Measurements from ENCODE around the gene DCTPP1.
A peak's percentile ranks its signal among the peaks of the same experiment; 100 is the strongest.
"Not testable (repeated sequence)": the region's sequence is repeated elsewhere in the genome, so short reads cannot be mapped to it uniquely, and the experiment has no call there.

Gene DCTPP1

DNA sequence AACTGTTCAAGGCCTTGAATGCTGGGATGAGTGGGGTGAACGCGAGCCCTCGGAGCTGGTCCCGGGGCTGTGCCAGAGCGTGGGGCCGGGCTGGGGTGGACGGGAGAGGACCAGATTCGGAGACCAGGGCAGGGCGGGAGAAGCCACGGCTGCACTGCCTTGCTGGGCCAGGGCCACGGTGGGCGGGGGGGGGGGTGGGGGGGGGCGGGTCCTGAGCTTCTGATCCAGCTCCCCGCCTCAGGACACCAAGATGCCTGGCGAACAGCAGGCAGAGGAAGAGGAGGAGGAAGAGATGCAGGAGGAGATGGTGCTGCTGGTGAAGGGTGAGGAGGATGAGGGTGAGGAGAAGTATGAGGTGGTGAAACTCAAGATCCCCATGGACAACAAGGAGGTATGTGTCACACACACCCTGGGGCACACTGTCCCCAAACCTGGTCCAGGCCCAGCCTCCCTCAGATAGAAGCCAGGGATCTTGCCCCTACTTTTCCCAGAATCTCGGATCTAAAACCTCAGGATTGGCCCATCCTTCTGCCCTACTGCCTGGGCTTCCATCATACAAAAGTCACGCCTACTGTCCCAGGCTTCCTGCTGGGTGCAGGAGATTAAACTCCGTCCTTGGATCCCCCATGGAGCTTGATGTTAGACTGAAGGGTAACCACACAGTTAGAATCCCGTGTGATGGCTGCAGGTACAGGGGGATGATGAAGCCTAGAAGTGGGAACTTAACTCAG, 21.9 kb downstream of the DCTPP1 start:
- H3K27me3 ChIP-seq (ENCODE audit: insufficient read depth, low read length): no peaks in the 10 kb centered on the region
- H3K4me1 ChIP-seq (ENCODE audit: insufficient read depth, low read length): peaks cover 8% of the 10 kb centered on the region; the same call in 1 of the 2 replicates
- H3K9ac ChIP-seq (ENCODE audit: low read depth, low read length): peak overlapping the region; percentile 69
- no peaks in the 10 kb centered on the region for H3K9me3 ChIP-seq (ENCODE audit: insufficient read depth, low read depth, low read length)
- peaks cover 28% of the 10 kb centered on the region for H3K36me3 ChIP-seq (ENCODE audit: insufficient read depth, low read depth, low read length)
- no peak overlapping the region for H3K27ac ChIP-seq (ENCODE audit: low read length)
- peak overlapping the region; percentile 70 for H3K4me3 ChIP-seq (ENCODE audit: low read length)

- Histone ChIP-seq H3K27ac (ENCODE audit: low read length) (no peak within 1 kb of the TSS), H3K4me1 (ENCODE audit: insufficient read depth, low read length) (peaks cover 8% of the 10 kb centered on the region; the same call in 1 of the 2 replicates)
These were observed 22.6 kb downstream of the DCTPP1 start, which contains the start of gene ZNF771 for GRCh38 chr16:30407102-30407803. TSS of gene ZNF771 (plus strand) at chr16:30407606. CDS start at chr16:30408054, 448 bp downstream.

DNA sequence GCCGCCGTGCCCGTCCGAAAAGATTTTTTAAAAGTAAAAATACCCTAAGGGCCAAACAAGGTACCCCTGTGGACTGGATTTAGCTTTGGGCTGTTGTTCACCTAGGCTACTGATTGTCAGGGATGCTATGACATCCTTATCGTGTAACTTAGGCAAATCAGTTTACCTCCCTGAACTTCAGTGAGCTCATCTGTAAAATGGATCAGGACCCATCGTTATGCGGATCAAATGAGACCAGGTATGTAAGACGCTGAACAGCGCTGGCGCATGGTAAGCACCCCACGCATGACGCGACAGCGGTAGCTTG, 23.1 kb downstream of the DCTPP1 start:
- Histone ChIP-seq H3K4me1 (ENCODE audit: insufficient read depth, low read length) (peaks cover 8% of the 10 kb centered on the region; the same call in 1 of the 2 replicates), H3K27me3 (ENCODE audit: insufficient read depth, low read length) (no peaks in the 10 kb centered on the region), H3K9me3 (ENCODE audit: insufficient read depth, low read depth, low read length) (no peaks in the 10 kb centered on the region), H3K27ac (ENCODE audit: low read length) (no peak overlapping the region), H3K9ac (ENCODE audit: low read depth, low read length) (peak overlapping the region; percentile 69; the same call in 1 of the 2 replicates), H3K4me3 (ENCODE audit: low read length) (peak overlapping the region; percentile 70), H3K36me3 (ENCODE audit: insufficient read depth, low read depth, low read length) (peaks cover 16% of the 10 kb centered on the region)

More at GRCh38 chr16:30407102-30407803, 22.6 kb downstream of the DCTPP1 start, which contains the start of gene ZNF771:
- Histone ChIP-seq H3K9ac (ENCODE audit: low read depth, low read length) (peak within 1 kb of the TSS; percentile 69), H3K4me3 (ENCODE audit: low read length) (peak within 1 kb of the TSS; percentile 70), H3K9me3 (ENCODE audit: insufficient read depth, low read depth, low read length) (no peaks in the 10 kb centered on the region), H3K36me3 (ENCODE audit: insufficient read depth, low read depth, low read length) (peaks cover 21% of the 10 kb centered on the region), H3K27me3 (ENCODE audit: insufficient read depth, low read length) (no peaks in the 10 kb centered on the region)

DNA sequence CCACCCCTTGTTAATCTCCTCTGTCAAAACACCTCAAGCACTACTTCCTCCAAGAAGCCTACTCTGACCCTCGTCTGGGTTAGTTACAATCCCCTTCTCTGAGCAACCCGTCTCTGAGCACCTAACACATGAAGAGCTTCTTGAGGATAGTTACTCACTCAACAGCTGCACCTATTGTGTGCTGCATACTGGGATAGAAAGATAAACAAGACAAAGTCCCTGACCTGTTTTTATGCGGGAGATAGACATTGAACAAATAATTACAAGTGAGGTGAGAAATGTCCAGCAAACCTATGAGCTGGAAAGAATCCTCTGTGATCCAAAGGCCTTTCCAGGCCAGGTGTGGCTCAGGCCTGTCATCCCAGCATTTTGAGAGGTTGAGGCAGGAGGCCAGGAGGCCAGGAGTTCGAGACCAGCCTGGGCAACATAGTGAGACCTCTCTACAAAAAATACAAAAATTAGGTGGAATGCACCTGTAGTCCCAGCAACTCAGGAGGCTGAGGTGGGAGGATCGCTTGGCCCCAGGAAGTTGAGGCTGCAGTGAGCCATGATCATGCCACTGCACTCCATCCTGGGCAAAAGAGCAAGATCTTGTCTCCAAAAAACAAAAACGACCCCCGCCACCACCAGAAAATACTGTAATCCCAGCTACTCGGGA, 27.9 kb downstream of the DCTPP1 start:
- no peak overlapping the region for H3K27ac ChIP-seq (ENCODE audit: low read length)
- H3K4me3 ChIP-seq (ENCODE audit: low read length): no peak overlapping the region
- peaks cover 24% of the 10 kb centered on the region for H3K36me3 ChIP-seq (ENCODE audit: insufficient read depth, low read depth, low read length)
- H3K27me3 ChIP-seq (ENCODE audit: insufficient read depth, low read length): no peaks in the 10 kb centered on the region
- H3K9me3 ChIP-seq (ENCODE audit: insufficient read depth, low read depth, low read length): no peaks in the 10 kb centered on the region
- no peak overlapping the region for H3K9ac ChIP-seq (ENCODE audit: low read depth, low read length)
- peaks cover 2% of the 10 kb centered on the region; the same call in 1 of the 2 replicates for H3K4me1 ChIP-seq (ENCODE audit: insufficient read depth, low read length)

DNA sequence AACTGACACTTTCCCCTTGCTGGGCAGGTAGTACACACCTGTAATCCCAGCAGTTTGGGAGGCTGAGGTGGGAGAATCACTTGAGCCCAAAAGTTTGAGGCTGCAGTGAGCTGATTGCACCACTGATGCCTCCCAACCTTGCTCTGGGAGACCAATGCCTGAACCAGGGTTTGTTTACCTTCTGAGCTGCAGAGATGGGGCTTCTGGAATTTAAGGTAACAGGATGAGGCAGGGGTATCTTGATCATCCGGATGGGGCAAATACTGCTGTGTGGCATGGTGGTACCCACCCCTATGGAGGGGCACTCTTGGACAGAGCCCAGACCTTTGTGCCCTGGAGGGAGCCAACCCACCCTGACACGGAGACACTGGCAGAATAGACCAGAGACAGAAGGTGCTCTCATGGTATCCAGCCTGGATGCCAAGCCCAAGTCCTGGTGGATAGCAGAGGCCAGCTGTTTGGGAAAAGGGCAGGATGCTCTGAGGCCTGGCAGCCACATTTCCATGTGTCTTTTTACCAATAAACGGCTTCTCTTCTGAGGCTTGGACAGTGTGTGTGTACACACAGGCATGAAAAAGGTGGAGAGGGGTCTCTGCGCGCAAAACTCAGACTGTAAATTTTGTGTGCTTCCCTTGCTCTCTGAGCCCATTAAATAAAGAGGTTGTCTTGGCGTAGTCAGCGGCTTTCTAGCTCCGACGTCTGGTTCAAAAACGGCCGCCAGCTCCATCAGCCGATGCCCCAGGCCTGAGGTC, 30.2 kb downstream of the DCTPP1 start:
- Histone ChIP-seq H3K4me3 (ENCODE audit: low read length) (peak overlapping the region; percentile 61), H3K36me3 (ENCODE audit: insufficient read depth, low read depth, low read length) (peaks cover 33% of the 10 kb centered on the region), H3K9me3 (ENCODE audit: insufficient read depth, low read depth, low read length) (no peaks in the 10 kb centered on the region), H3K27ac (ENCODE audit: low read length) (no peak overlapping the region), H3K4me1 (ENCODE audit: insufficient read depth, low read length) (no peaks in the 10 kb centered on the region; the same call in 1 of the 2 replicates), H3K9ac (ENCODE audit: low read depth, low read length) (peak overlapping the region; percentile 82; the same call in 1 of the 2 replicates), H3K27me3 (ENCODE audit: insufficient read depth, low read length) (no peaks in the 10 kb centered on the region)

GRCh38 chr16:30398661-30399434, 31.0 kb downstream of the DCTPP1 start:
- Histone ChIP-seq H3K9ac (ENCODE audit: low read depth, low read length) (peak overlapping the region; percentile 82; the same call in 1 of the 2 replicates), H3K4me1 (ENCODE audit: insufficient read depth, low read length) (peaks cover 3% of the 10 kb centered on the region; the same call in 1 of the 2 replicates), H3K27me3 (ENCODE audit: insufficient read depth, low read length) (no peaks in the 10 kb centered on the region), H3K4me3 (ENCODE audit: low read length) (no peak overlapping the region; the same call in 1 of the 2 replicates), H3K36me3 (ENCODE audit: insufficient read depth, low read depth, low read length) (peaks cover 33% of the 10 kb centered on the region), H3K27ac (ENCODE audit: low read length) (no peak overlapping the region), H3K9me3 (ENCODE audit: insufficient read depth, low read depth, low read length) (no peaks in the 10 kb centered on the region)

GRCh38 chr16:30397776-30398660, 31.8 kb downstream of the DCTPP1 start:
- no peak overlapping the region for H3K4me3 ChIP-seq (ENCODE audit: low read length)
- peaks cover 3% of the 10 kb centered on the region; the same call in 1 of the 2 replicates for H3K4me1 ChIP-seq (ENCODE audit: insufficient read depth, low read length)
- H3K27ac ChIP-seq (ENCODE audit: low read length): no peak overlapping the region
- peaks cover 33% of the 10 kb centered on the region for H3K36me3 ChIP-seq (ENCODE audit: insufficient read depth, low read depth, low read length)
- no peaks in the 10 kb centered on the region for H3K27me3 ChIP-seq (ENCODE audit: insufficient read depth, low read length)
- H3K9me3 ChIP-seq (ENCODE audit: insufficient read depth, low read depth, low read length): no peaks in the 10 kb centered on the region
- H3K9ac ChIP-seq (ENCODE audit: low read depth, low read length): no peak overlapping the region

- no peak overlapping the region for H3K9ac ChIP-seq (ENCODE audit: low read depth, low read length)
- no peaks in the 10 kb centered on the region for H3K9me3 ChIP-seq (ENCODE audit: insufficient read depth, low read depth, low read length)
- no peak overlapping the region for H3K27ac ChIP-seq (ENCODE audit: low read length)
- peaks cover 33% of the 10 kb centered on the region for H3K36me3 ChIP-seq (ENCODE audit: insufficient read depth, low read depth, low read length)
- peak overlapping the region; percentile 89; the same call in 1 of the 2 replicates for H3K4me3 ChIP-seq (ENCODE audit: low read length)
- H3K27me3 ChIP-seq (ENCODE audit: insufficient read depth, low read length): no peaks in the 10 kb centered on the region
- peaks cover 3% of the 10 kb centered on the region; the same call in 1 of the 2 replicates for H3K4me1 ChIP-seq (ENCODE audit: insufficient read depth, low read length)
These were observed 32.8 kb downstream of the DCTPP1 start for GRCh38 chr16:30397056-30397455.

DNA sequence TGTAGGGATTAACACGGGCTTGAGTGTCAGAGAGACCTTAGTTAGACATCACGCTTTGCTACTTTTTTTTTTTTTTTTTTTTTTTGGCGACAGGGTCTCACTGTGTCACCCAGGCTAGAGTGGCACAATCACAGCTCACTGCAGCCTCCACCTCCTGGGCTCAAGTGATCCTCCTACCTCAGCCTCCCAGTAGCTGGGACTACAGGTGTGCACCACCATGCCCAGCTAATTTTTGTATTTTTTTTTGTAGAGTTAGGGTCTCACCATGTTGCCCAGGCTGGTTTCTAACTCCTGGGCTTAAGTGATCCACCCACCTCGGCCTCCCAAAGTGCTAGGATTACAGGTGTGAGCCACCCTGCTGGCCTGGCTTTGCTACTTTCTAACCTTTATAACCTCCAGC, 33.2 kb downstream of the DCTPP1 start:
- Histone ChIP-seq H3K4me3 (ENCODE audit: low read length) (peak overlapping the region; percentile 89), H3K9ac (ENCODE audit: low read depth, low read length) (peak overlapping the region; percentile 99; the same call in 1 of the 2 replicates), H3K36me3 (ENCODE audit: insufficient read depth, low read depth, low read length) (peaks cover 33% of the 10 kb centered on the region)
- H3K27ac ChIP-seq (ENCODE audit: low read length); H3K4me1 ChIP-seq (ENCODE audit: insufficient read depth, low read length); H3K9me3 ChIP-seq (ENCODE audit: insufficient read depth, low read depth, low read length); H3K27me3 ChIP-seq (ENCODE audit: insufficient read depth, low read length): not testable (repeated sequence)
